NCI-H82 (cell line): Measurements from ENCODE around the gene GIPC3.

Experiments used
- DNase-seq: peaks from one replicate; lab custom pipeline; 2025; lab: John Stamatoyannopoulos, UW

GIPC3 gene

DNA sequence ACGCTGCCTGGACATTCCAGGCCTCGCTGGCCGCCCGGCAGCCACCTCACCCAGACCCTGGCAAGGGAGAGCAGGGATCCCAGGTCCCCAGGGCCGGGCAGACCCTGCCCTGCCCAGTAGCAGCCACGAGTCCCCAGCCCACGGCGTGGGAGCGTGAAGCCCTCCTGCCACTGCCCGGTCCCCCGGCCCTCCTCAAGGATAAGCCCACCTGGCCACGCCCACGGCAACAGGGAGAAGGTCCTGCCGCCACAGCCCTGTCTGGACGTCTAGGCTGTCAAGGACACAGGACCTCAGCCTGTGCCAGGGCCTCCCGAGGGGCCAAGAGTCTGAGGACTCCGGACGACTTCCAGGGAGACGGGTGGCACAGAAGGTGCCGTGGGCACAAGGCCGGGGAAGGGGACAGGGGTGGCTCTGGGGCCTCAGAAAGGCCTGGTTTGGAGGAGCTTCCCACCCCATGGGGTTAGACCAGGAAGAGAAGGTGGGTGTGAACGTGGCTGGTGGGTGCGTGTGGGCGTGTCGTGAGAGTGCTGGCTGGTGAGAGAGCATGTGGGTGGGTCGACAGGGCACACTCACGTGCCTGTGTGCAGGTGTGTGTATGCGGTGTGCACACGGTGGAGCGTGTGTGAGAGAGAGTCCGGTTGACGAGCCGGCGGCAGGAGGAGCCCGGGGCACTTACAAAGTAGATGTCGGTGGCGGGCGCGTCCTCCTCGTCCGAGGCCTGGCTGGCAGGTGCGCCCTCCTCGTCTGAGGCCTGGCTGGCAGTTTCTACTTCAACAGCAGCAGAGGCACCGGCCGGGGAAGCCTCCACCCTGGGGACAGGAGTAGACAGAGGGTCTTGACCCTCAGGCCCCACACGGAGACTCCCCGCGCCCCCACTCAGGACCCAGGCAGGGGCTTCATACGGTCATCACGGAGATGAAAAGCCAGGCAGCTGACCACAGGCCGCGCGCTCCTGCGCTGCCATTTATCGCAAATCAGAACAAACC lies 53.2 kb downstream of the GIPC3 start:
- no peak for DNase-seq

DNA sequence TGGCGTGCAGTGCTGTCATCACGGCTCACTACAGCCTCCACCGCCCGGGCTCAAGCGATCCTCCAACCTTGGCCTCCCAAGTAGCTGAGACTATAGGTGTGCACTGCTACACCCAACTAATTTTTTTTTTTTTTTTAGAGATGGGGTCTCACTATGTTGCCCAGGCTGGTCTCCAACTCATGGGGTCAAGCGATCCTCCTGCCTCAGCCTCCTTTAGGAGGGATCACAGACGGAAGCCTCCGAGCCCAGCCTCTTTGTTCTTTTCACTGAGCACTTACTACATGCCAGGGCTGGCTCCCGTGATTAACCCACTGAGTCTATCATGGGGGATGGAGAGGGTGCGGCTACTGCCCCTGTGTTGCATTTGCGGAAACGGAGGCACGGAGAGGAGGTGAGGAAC lies 54.2 kb downstream of the GIPC3 start:
- DNase-seq, result no peak

DNA sequence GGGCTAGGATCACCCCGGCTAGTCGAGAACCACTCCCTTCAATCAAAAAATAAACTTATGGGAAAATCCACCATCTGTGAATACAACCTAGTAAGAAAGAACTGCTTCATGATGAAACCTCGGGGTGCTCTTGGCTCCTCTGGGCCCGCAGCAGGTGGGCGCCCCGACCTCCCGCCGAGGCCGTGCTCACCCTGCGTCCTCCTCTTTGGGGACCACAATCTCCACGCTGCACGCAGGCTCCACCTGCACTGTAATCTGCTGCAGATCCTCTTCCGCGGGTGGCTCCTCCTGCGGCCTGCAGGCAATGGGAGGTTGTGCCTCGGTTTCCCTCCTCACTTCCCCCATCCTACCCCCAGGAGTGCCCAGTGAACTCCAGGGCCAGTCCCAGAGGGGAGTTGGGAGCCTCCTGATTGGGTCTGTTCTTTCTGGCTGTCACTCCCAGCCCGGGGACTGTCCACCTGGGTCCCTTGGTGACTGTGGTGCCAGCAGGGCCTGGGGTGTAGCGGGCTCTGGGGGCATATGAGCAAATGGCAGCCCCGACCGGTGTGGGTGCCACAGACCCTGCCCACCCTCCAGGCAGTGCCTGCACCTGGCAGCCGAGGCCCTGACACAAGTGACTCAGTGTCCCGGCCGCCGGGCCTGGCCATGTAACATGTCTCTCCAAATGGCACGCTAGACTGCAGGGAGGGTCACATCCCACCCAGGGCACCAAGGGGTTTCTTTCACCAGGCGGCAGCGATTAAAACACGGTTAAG lies 56.4 kb downstream of the GIPC3 start:
- DNase-seq, result no peak

DNA sequence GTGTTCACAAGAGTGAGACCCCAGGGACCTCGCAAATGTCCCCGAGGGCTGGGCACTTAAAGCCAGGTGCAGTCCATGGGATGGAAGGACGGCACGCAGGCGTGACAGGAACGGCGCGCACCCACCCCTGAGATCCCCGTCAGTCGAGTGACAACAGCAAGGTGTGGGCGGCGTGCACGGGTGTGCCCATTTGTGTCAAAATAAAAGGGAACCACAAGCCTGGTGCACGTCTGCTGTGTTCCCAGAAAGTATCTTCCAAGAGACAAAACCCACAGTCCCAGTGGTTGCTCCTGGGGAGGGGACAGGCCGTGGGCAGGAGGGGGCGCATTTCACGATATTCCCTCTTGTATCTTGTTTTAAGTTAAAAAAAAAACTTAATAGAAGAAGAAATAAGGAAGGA lies 57.0 kb downstream of the GIPC3 start:
- DNase-seq, result no peak
